ENCODE measurements around the gene CTSW. TPM values are rescaled to one million over a fixed set of nuclear protein-coding genes. Genes with fewer than 3 reads are reported as not detected.

The CTSW gene
- total RNA-seq, 2 donors from 2014 or later: not detected

DNA sequence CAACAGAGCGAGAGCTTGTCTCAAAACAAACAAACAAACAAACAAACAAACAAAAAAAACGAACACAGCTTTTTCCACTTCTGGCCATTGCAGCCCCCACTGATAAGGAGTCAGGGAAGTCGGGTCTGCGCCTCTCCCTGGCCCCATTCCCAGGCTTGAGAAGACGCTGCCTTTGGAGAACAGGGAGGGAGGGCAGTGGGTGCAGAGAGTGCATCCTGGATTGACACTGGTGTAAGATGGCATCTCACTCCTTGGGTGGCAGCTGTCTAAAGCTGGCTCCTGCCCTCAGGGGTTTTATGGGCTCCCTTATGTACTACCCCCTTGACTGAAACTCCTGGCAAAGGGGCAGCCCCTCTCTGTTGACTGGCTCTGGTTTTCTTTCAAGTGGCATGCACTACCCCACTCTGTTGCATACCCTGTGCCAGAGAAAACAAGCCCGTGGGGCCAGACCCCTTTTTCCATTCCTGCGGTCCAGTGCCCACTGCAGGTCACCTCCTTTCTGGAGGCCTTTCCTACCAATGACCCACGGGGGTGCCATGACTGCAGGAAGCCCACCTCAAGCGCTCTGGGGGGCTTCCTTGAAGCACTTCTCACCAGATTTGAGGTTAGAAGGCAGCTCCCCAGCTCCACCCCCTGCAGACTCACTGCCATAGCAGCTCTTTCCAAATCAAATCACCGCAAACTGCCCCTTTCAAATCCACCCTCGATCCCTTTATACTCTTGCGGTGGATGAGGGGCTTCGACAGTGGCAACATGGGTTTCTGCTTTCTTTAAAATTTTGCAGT, 52.3 kb downstream of the CTSW start:
- Histone ChIP-seq H3K4me1 (ENCODE audit: control insufficient read depth, insufficient read depth, low read length) (no peaks in the 10 kb centered on the region), H3K27me3 (ENCODE audit: control insufficient read depth, insufficient read depth, low read length, poor library complexity, severe bottlenecking) (no peaks in the 10 kb centered on the region), H3K36me3 (ENCODE audit: control insufficient read depth, insufficient read depth, low read length) (no peaks in the 10 kb centered on the region), H3K4me3 (ENCODE audit: low read length) (no peak overlapping the region), H3K27ac (ENCODE audit: low read depth, low read length) (no peak overlapping the region), H3K9ac (ENCODE audit: extremely low read depth, low read length, poor library complexity, severe bottlenecking) (no peak overlapping the region), H3K9me3 (ENCODE audit: control insufficient read depth, low read length) (no peaks in the 10 kb centered on the region)
- TF ChIP-seq, protein P1, sequence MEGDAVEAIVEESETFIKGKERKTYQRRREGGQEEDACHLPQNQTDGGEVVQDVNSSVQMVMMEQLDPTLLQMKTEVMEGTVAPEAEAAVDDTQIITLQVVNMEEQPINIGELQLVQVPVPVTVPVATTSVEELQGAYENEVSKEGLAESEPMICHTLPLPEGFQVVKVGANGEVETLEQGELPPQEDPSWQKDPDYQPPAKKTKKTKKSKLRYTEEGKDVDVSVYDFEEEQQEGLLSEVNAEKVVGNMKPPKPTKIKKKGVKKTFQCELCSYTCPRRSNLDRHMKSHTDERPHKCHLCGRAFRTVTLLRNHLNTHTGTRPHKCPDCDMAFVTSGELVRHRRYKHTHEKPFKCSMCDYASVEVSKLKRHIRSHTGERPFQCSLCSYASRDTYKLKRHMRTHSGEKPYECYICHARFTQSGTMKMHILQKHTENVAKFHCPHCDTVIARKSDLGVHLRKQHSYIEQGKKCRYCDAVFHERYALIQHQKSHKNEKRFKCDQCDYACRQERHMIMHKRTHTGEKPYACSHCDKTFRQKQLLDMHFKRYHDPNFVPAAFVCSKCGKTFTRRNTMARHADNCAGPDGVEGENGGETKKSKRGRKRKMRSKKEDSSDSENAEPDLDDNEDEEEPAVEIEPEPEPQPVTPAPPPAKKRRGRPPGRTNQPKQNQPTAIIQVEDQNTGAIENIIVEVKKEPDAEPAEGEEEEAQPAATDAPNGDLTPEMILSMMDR (conservative IDR thresholded peaks at IDR 0.05): no peak
- Mint-ChIP-seq H3K27me3 (ENCODE audit: insufficient read depth) (no peaks in the 10 kb centered on the region), H3K4me1 (peaks cover 7% of the 10 kb centered on the region), H3K36me3 (ENCODE audit: low read depth) (no peaks in the 10 kb centered on the region), H3K27ac (no peak overlapping the region), H3K4me3 (no peak overlapping the region), H3K9me3 (no peaks in the 10 kb centered on the region)
- no peak for DNase-seq
- 85 to 94% methylated on average over 8 to 13 of the region's 13 CpGs for WGBS, 2 experiments (ENCODE audit: insufficient coverage in 1 of 2, insufficient read length in 1 of 2)

DNA sequence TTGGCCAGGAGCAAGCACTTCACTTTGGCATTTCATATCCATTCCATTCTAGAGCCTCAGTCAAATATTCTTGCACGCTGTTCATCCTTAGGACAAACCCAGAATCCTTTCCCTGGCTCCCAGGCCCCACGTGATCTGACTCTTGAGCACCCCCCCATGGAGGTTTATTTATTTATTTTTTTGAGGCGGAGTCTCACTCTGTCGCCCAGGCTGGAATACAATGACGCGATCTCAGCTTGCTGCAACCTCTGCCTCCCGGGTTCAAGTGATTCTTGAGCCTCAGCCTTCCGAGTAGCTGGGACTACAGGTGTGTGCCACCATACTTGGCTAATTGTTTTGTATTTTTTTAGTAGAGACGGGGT, 52.9 kb downstream of the CTSW start:
- no peaks in the 10 kb centered on the region for H3K27me3 ChIP-seq (ENCODE audit: control insufficient read depth, insufficient read depth, low read length, poor library complexity, severe bottlenecking)
- no peaks in the 10 kb centered on the region for H3K4me1 ChIP-seq (ENCODE audit: control insufficient read depth, insufficient read depth, low read length)
- H3K27me3 Mint-ChIP-seq (ENCODE audit: insufficient read depth): no peaks in the 10 kb centered on the region
- no peak overlapping the region for H3K27ac ChIP-seq (ENCODE audit: low read depth, low read length)
- H3K9me3 Mint-ChIP-seq: no peaks in the 10 kb centered on the region
- no peaks in the 10 kb centered on the region for H3K9me3 ChIP-seq (ENCODE audit: control insufficient read depth, low read length)
- TF ChIP-seq, protein P1 (conservative IDR thresholded peaks at IDR 0.05): peak; percentile 39
- H3K36me3 Mint-ChIP-seq (ENCODE audit: low read depth): no peaks in the 10 kb centered on the region
- H3K9ac ChIP-seq (ENCODE audit: extremely low read depth, low read length, poor library complexity, severe bottlenecking): no peak overlapping the region
- H3K4me3 ChIP-seq (ENCODE audit: low read length): no peak overlapping the region
- H3K27ac Mint-ChIP-seq: no peak overlapping the region
- H3K4me3 Mint-ChIP-seq: no peak overlapping the region
- 59 to 69% methylated on average over 9 of the region's 9 CpGs for WGBS, 2 experiments (ENCODE audit: insufficient coverage in 1 of 2, insufficient read length in 1 of 2)
- DNase-seq: peak; percentile 72
- H3K36me3 ChIP-seq (ENCODE audit: control insufficient read depth, insufficient read depth, low read length): no peaks in the 10 kb centered on the region
- H3K4me1 Mint-ChIP-seq: peaks cover 6% of the 10 kb centered on the region

Other genes starting within 250 kb of the CTSW start
- 10 to 100 TPM; 39.9 to 46.8 TPM for gene SIPA1, start 241.7 kb upstream of the CTSW start, total RNA-seq
- 10 to 100 TPM; 40.2 to 41.1 TPM for gene RELA, start 216.9 kb upstream of the CTSW start, total RNA-seq
- 10 to 100 TPM; 48.5 to 48.8 TPM for gene KAT5, start 167.6 kb upstream of the CTSW start, total RNA-seq
- 10 to 100 TPM; 41.6 to 47.9 TPM for gene RNASEH2C, start 159.0 kb upstream of the CTSW start, total RNA-seq
- 10 to 100 TPM; 17.8 to 29.9 TPM for gene AP5B1, start 98.9 kb upstream of the CTSW start, total RNA-seq
- gene OVOL1, start 92.8 kb upstream of the CTSW start, total RNA-seq: 1 to 10 TPM; 3.4 to 5.5 TPM
- 1 to 10 TPM; 1.5 to 4.3 TPM for gene SNX32, start 45.9 kb upstream of the CTSW start, total RNA-seq
- gene CFL1, start 21.7 kb upstream of the CTSW start, total RNA-seq: 1,000 to 10,000 TPM; 1,218 to 1,284 TPM
- 10 to 100 TPM; 51.0 to 64.5 TPM for gene MUS81, start 19.4 kb upstream of the CTSW start, total RNA-seq
- 10 to 100 TPM; 84.5 to 99.6 TPM for gene EFEMP2, start 7.0 kb upstream of the CTSW start, total RNA-seq
- gene FIBP, start 8.6 kb downstream of the CTSW start, total RNA-seq: 10 to 100 TPM; 81.0 to 92.0 TPM
- 10 to 100 TPM; 18.2 to 23.9 TPM for gene CCDC85B, start 10.8 kb downstream of the CTSW start, total RNA-seq
- 1 to 10 TPM in 1 of 2 donors, not detected in 1; 1.8 TPM for gene FOSL1, start 20.6 kb downstream of the CTSW start, total RNA-seq
- gene C11orf68, start 39.2 kb downstream of the CTSW start, total RNA-seq: 10 to 100 TPM; 26.0 to 29.1 TPM
- 100 to 1,000 TPM in 1 of 2 donors, 10 to 100 TPM in 1; 83.8 to 103 TPM for gene DRAP1, start 39.6 kb downstream of the CTSW start, total RNA-seq
- gene TSGA10IP, start 65.6 kb downstream of the CTSW start, total RNA-seq: 1 to 10 TPM in 1 of 2 donors, under 1 TPM in 1; 0.97 to 5.6 TPM
- 10 to 100 TPM; 50.6 to 52.0 TPM for gene SART1, start 81.9 kb downstream of the CTSW start, total RNA-seq
- 10 to 100 TPM; 37.4 to 40.1 TPM for gene EIF1AD, start 122.3 kb downstream of the CTSW start, total RNA-seq
- 100 to 1,000 TPM; 348 to 409 TPM for gene BANF1, start 122.7 kb downstream of the CTSW start, total RNA-seq
- 1 to 10 TPM; 2.1 to 4.2 TPM for gene CST6, start 132.2 kb downstream of the CTSW start, total RNA-seq
- gene CATSPER1, start 146.6 kb downstream of the CTSW start, total RNA-seq: not detected
- 10 to 100 TPM in 1 of 2 donors, 1 to 10 TPM in 1; 7.4 to 11.2 TPM for gene GAL3ST3, start 169.3 kb downstream of the CTSW start, total RNA-seq
- gene SF3B2, start 172.5 kb downstream of the CTSW start, total RNA-seq: 100 to 1,000 TPM; 209 to 254 TPM
- 10 to 100 TPM; 67.0 to 67.1 TPM for gene PACS1, start 190.4 kb downstream of the CTSW start, total RNA-seq